IPS-20b (cell line): ENCODE results near the gene MEIS3.

Source experiments
- H3K27ac ChIP-seq: one replicate; pipeline ENCODE4 v1.5.1; 2013; ENCODE audit warnings: low read length
- H3K27me3 ChIP-seq: 2 replicates; pipeline ENCODE4 v1.6.1; 2013; ENCODE audit warnings: mild to moderate bottlenecking, low read length, inconsistent platforms; ENCODE audit not compliant: insufficient read depth
- H3K36me3 ChIP-seq: 2 replicates; pipeline ENCODE4 v1.6.1; 2013; ENCODE audit warnings: low read depth, mild to moderate bottlenecking, inconsistent platforms, low read length, moderate library complexity; ENCODE audit not compliant: insufficient read depth
- H3K4me1 ChIP-seq: 2 replicates; pipeline ENCODE4 v1.6.1; 2013; ENCODE audit warnings: mild to moderate bottlenecking, control low read depth, inconsistent platforms, low read length, moderate library complexity; ENCODE audit not compliant: insufficient read depth
- H3K4me3 ChIP-seq: 2 replicates; pipeline ENCODE4 v1.5.1; 2013; ENCODE audit warnings: mild to moderate bottlenecking, low read length, inconsistent platforms
- H3K9ac ChIP-seq: 2 replicates; pipeline ENCODE4 v1.6.1; 2013; ENCODE audit warnings: low read depth, mild to moderate bottlenecking, inconsistent platforms, low read length, moderate library complexity
- H3K9me3 ChIP-seq: 2 replicates; pipeline ENCODE4 v1.6.1; 2013; ENCODE audit warnings: mild to moderate bottlenecking, low read depth, low read length, inconsistent platforms; ENCODE audit not compliant: insufficient read depth

The MEIS3 gene

GRCh38 chr19:47447470-47448359 is 28.4 kb upstream of the MEIS3 start:
- Histone ChIP-seq H3K27ac (no peak overlapping the region), H3K36me3 (no peaks in the 10 kb centered on the region), H3K9me3 (no peaks in the 10 kb centered on the region), H3K9ac (peak overlapping the region; percentile 53; the same call in 1 of the 2 replicates), H3K27me3 (peaks cover 49% of the 10 kb centered on the region), H3K4me3 (peak overlapping the region; percentile 84), H3K4me1 (peaks cover 5% of the 10 kb centered on the region)

GRCh38 chr19:47446534-47447469 is 27.5 kb upstream of the MEIS3 start:
- H3K4me3 ChIP-seq: peak overlapping the region; percentile 84
- peak overlapping the region; percentile 53; the same call in 1 of the 2 replicates for H3K9ac ChIP-seq
- no peaks in the 10 kb centered on the region for H3K36me3 ChIP-seq
- H3K4me1 ChIP-seq: peaks cover 5% of the 10 kb centered on the region
- no peak overlapping the region for H3K27ac ChIP-seq
- H3K27me3 ChIP-seq: peaks cover 49% of the 10 kb centered on the region
- no peaks in the 10 kb centered on the region for H3K9me3 ChIP-seq

DNA sequence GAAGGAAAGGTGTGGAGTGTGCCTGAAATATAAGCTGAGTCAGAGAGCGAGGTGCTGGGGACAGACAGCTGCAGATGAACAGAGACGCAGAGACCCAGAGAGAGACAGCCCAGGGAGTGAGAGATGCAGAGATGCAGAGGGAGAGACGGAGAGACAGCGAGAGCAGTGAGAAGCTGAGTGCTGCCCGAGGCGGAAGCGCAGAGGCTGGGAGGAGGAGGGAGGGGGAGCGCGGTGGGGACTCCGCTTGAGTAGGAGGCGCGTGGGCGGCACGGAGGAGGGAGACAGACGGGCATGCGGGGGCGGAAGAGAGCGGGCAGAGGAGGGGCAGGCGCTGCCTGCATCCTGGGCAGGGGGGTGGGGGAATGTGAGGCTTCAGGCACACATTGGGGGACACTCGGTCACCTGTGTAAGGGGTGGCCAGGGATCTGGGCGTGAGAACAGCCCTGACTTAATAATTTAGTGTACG is 26.6 kb upstream of the MEIS3 start:
- H3K4me1 ChIP-seq: peaks cover 5% of the 10 kb centered on the region
- H3K9me3 ChIP-seq: no peaks in the 10 kb centered on the region
- H3K27ac ChIP-seq: no peak overlapping the region
- H3K27me3 ChIP-seq: peaks cover 49% of the 10 kb centered on the region
- H3K36me3 ChIP-seq: no peaks in the 10 kb centered on the region
- H3K9ac ChIP-seq: no peak overlapping the region
- H3K4me3 ChIP-seq: peak overlapping the region; percentile 84; the same call in 1 of the 2 replicates

DNA sequence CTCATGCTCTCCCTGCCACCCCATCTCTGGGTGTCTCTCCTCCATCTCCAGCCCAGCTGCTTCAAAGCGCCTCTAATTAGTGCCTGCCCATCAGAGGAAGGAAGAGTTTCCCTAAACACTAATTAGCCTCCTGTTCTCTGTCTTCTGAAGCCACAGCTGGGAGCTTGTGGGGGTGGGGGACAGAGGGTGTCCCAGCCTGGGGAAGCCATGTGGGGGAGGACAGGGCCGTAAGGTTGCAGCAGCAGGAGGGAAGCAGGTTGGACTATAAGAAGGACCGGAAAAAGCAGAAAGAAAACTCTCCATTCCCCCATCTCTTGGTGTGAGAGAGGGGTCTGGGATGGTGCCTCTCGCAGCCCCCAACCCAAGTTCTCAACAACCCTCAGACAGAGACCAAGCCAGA is 26.2 kb upstream of the MEIS3 start:
- Histone ChIP-seq H3K27me3 (peaks cover 49% of the 10 kb centered on the region), H3K4me1 (peaks cover 5% of the 10 kb centered on the region), H3K9ac (no peak overlapping the region), H3K4me3 (peak overlapping the region; percentile 39; the same call in 1 of the 2 replicates), H3K36me3 (no peaks in the 10 kb centered on the region), H3K9me3 (no peaks in the 10 kb centered on the region), H3K27ac (no peak overlapping the region)

DNA sequence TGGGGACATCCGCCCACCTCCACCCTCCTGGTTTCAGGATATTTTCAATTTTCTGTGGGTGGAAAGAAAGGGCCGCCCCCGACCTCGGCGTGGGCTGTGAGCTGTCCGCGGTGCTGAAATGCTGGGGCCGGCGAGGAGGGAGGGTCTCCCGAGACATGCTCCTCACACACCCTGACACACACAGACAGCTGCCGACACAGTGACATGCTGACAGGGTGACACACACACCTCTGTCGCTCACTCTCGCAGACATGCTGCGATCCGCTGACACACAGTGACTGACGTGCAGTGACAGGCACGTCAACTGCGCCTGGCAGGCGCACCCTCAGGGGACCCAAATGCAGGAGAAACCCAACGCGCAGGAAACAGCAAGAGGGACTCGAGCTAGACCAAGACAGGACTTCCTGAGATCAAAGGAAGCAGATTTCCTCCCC is 25.1 kb upstream of the MEIS3 start:
- H3K4me3 ChIP-seq: no peak overlapping the region
- H3K4me1 ChIP-seq: peaks cover 5% of the 10 kb centered on the region
- peaks cover 49% of the 10 kb centered on the region for H3K27me3 ChIP-seq
- H3K36me3 ChIP-seq: no peaks in the 10 kb centered on the region
- H3K9me3 ChIP-seq: no peaks in the 10 kb centered on the region
- no peak overlapping the region for H3K9ac ChIP-seq
- H3K27ac ChIP-seq: no peak overlapping the region

- H3K4me1 ChIP-seq: peaks cover 5% of the 10 kb centered on the region
- no peak overlapping the region for H3K9ac ChIP-seq
- H3K4me3 ChIP-seq: no peak overlapping the region
- H3K27ac ChIP-seq: no peak overlapping the region
- no peaks in the 10 kb centered on the region for H3K36me3 ChIP-seq
- peaks cover 40% of the 10 kb centered on the region for H3K27me3 ChIP-seq
- no peaks in the 10 kb centered on the region for H3K9me3 ChIP-seq
Measured at GRCh38 chr19:47443331-47443730, 24.0 kb upstream of the MEIS3 start.

DNA sequence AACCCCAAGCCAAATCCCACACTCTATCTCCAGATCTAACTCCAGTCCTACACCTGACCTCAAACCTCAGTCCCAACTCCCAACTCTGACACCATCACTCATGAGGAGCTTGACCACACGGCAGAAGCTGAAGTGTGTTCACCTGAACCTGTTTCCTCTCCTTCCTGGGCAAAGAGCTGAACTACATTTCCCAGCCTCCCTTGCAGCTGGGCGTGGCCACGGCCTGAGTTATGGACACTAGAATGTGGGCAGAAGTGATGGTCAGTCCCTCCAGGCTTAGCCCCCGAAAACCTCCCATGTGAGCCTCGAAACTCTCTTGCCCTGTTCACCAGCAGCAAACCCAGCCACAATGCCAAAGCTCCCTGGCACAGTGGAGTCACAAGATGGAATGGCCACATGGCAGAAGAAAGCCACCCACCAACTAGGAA is 19.5 kb upstream of the MEIS3 start:
- Histone ChIP-seq H3K9ac (no peak overlapping the region), H3K4me3 (no peak overlapping the region), H3K27me3 (no peaks in the 10 kb centered on the region; the same call in 1 of the 2 replicates), H3K9me3 (no peaks in the 10 kb centered on the region), H3K36me3 (no peaks in the 10 kb centered on the region), H3K4me1 (no peaks in the 10 kb centered on the region), H3K27ac (no peak overlapping the region)

- H3K9ac ChIP-seq: no peak overlapping the region
- H3K27ac ChIP-seq: no peak overlapping the region
- no peaks in the 10 kb centered on the region for H3K9me3 ChIP-seq
- H3K4me1 ChIP-seq: no peaks in the 10 kb centered on the region
- no peaks in the 10 kb centered on the region; the same call in 1 of the 2 replicates for H3K27me3 ChIP-seq
- no peak overlapping the region for H3K4me3 ChIP-seq
- H3K36me3 ChIP-seq: no peaks in the 10 kb centered on the region
Measured at GRCh38 chr19:47437500-47437899, 18.2 kb upstream of the MEIS3 start.

GRCh38 chr19:47436712-47437401 is 17.5 kb upstream of the MEIS3 start:
- Histone ChIP-seq H3K9me3 (no peaks in the 10 kb centered on the region), H3K9ac (no peak overlapping the region), H3K27ac (no peak overlapping the region), H3K36me3 (no peaks in the 10 kb centered on the region), H3K27me3 (peaks cover 1% of the 10 kb centered on the region; the same call in 1 of the 2 replicates), H3K4me3 (no peak overlapping the region), H3K4me1 (no peaks in the 10 kb centered on the region)

DNA sequence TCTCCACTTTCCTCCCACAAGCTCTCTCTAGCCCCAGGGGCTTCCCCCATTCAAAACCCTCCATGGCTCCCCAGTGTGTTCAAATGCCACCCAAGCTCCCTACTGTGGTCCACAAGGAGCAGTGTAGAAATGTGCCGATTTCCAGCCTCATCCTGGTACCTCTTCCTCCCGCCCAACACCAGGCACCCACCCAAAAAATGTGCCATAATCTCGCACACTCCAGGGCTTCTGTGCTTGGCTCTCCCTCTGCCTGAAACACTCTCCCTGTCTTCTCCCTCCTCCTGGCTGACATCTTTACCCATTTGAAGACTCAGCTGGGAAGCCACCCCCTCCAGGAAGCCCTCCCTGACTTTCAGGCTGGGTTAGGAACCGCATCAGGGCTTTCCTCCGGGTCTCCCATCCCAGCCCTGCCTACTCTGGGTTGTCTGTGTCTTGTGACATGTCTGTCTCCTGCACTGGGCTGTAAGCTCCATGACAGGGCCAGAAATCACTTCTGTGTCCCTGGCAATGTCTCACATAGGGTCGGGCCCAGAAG is 16.6 kb upstream of the MEIS3 start:
- H3K4me3 ChIP-seq: no peak overlapping the region
- H3K9me3 ChIP-seq: no peaks in the 10 kb centered on the region
- peaks cover 9% of the 10 kb centered on the region; the same call in 1 of the 2 replicates for H3K27me3 ChIP-seq
- no peak overlapping the region for H3K27ac ChIP-seq
- no peaks in the 10 kb centered on the region for H3K36me3 ChIP-seq
- no peaks in the 10 kb centered on the region for H3K4me1 ChIP-seq
- H3K9ac ChIP-seq: no peak overlapping the region

DNA sequence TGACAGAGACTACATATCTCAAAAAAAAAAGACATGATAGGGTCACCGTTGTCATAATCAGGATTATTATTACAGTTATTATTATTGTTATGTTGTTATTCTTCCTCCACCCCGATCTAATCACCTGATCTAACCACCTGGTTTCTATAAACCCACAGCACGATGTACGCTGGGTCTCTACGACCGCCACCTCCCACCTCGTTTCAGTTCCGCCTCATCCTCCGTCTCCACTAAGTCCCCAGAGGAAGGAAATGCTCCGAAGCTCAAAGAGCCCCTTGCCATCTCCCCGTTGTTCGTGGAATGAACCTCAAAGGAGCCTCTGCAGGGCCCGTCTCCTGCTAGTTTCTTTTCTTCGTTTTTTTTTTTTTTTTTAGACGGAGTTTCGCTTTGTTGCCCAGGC is 15.9 kb upstream of the MEIS3 start:
- Histone ChIP-seq H3K4me3 (no peak overlapping the region), H3K36me3 (no peaks in the 10 kb centered on the region), H3K9ac (no peak overlapping the region), H3K27ac (no peak overlapping the region), H3K9me3 (no peaks in the 10 kb centered on the region), H3K4me1 (no peaks in the 10 kb centered on the region), H3K27me3 (peaks cover 17% of the 10 kb centered on the region)
